Right cardiac atrium (tissue), 5 donors: Measurements from ENCODE around the gene FKBP3. TPM values are rescaled to one million over a fixed set of nuclear protein-coding genes. Genes with fewer than 3 reads are reported as not detected.
"Not testable (repeated sequence)": the region's sequence is repeated elsewhere in the genome, so short reads cannot be mapped to it uniquely, and the experiment has no call there.

Experiments
- ATAC-seq, 2 donors: fragments of 200-7000 bp; cut with Tn5 transposase; one replicate each; pipeline versions ENCODE4 v1.8.0 to v1.9.1; 2020; ENCODE audit warnings: moderate library complexity in 2 of 2, mild to moderate bottlenecking in 1 of 2
- DNase-seq, 3 donors: peaks; one replicate each; pipeline ENCODE4 v3.0.0-alpha.2; 2020
- H3K27ac ChIP-seq: one replicate; pipeline ENCODE4 v1.5.1; 2013; ENCODE audit warnings: mild to moderate bottlenecking, low read length, control low read depth, moderate library complexity
- H3K27me3 ChIP-seq: one replicate; pipeline ENCODE4 v1.6.1; 2013; ENCODE audit not compliant: control insufficient read depth, insufficient read depth
- H3K4me1 ChIP-seq: one replicate; pipeline ENCODE4 v1.6.1; 2013; ENCODE audit warnings: low read length; ENCODE audit not compliant: control insufficient read depth, insufficient read depth
- H3K4me3 ChIP-seq: one replicate; pipeline ENCODE4 v1.5.1; 2013; ENCODE audit warnings: low read length, control low read depth
- H3K9me3 ChIP-seq: one replicate; pipeline ENCODE4 v1.6.1; 2013; ENCODE audit warnings: low read length; ENCODE audit not compliant: control insufficient read depth
- WGBS: extraction: QIAGEN DNeasy Blood & Tissue Kit; methylation state at CpG from one replicate; pipeline ENCODE4 v1.1.7; 2013; 5-methylcytosine and 5-hydroxymethylcytosine counted together
- intact Hi-C, 4 donors: fragments of 100-400 bp; cut with DNase I; formaldehyde crosslinking; loops; one replicate each; pipeline versions ENCODE4 v1.11.0 to v1.14.0; 2022 to 2023
- polyA plus RNA-seq: library from polyadenylated mRNA; stranded (reverse); fragments of 200-250 nt; gene quantifications from one replicate; pipeline ENCODE4 v1.2.3, GENCODE V29; 2013
- total RNA-seq, 4 donors: library from RNA; stranded (reverse); fragmentation: NEBNext Ultra II Directional; extraction: Animal tissue kit (Norgen Biotek cat#: 25700); gene quantifications; one replicate each; pipeline ENCODE4 v1.2.1, GENCODE V29; 2021
- donor health status: healthy with polysubstance abuse.
- donor health status: DM: no; HTN: yes; CAD: no.
- donor health status: DM: no; HTN: no; CAD: no.
- donor health status: DM: no; HTN: yes; CAD: no; lungs with severe emphysema.
- donor health status: DM: yes; HTN: yes; CAD: no.

FKBP3 gene
- total and polyA plus RNA-seq, 5 donors = 81.4 to 189 (median 90.6) TPM

- H3K4me1 ChIP-seq, DNase-seq, H3K4me3 ChIP-seq, intact Hi-C loops, H3K27ac ChIP-seq, H3K9me3 ChIP-seq, ATAC-seq, H3K27me3 ChIP-seq: not testable (repeated sequence)
- WGBS = 90% methylated on average over 8 of the region's 8 CpGs
These were observed 7.8 kb upstream of the FKBP3 start for GRCh38 chr14:45142083-45142482.

- 97% methylated on average over 6 of the region's 6 CpGs for whole genome bisulfite sequencing
- Histone ChIP-seq H3K4me1 (no peaks in the 10 kb centered on the region), H3K27me3 (no peaks in the 10 kb centered on the region), H3K27ac (no peak overlapping the region), H3K4me3 (no peak overlapping the region), H3K9me3 (no peaks in the 10 kb centered on the region)
- ATAC-seq = no peak
- no peak for DNase-seq
- intact Hi-C loops = no loop called here
These were observed 6.4 kb upstream of the FKBP3 start for GRCh38 chr14:45140661-45141187.

- intact Hi-C loops = loop anchor here in 1 of 4 donors (10.0 kb wide), 3 partner anchors 118 to 222 kb away; partner anchors contain the start of genes KLHL28, MIS18BP1 and TOGARAM1
- no peaks in the 10 kb centered on the region for H3K4me1 ChIP-seq
- WGBS = 2% methylated on average over 7 of the region's 7 CpGs
These were observed 2.1 kb upstream of the FKBP3 start for GRCh38 chr14:45136399-45136798.

GRCh38 chr14:45135659-45136395, 1.5 kb upstream of the FKBP3 start, which contains the start of gene FANCM:
Gene FANCM, plus strand, starts transcription at chr14:45135930. Its CDS starts 102 bp downstream, at chr14:45136032.
- peak; percentile 90 to 93 (median 92) for DNase-seq
- no peaks in the 10 kb centered on the region for H3K27me3 ChIP-seq
- H3K27ac ChIP-seq = peak within 1 kb of the TSS; percentile 92
- no peaks in the 10 kb centered on the region for H3K9me3 ChIP-seq
- no peaks in the 10 kb centered on the region for H3K4me1 ChIP-seq
- peak; percentile 78 to 80 for ATAC-seq
- intact Hi-C loops = loop anchor here in 1 of 4 donors (10.0 kb wide), 3 partner anchors 119 to 221 kb away; partner anchors contain the start of genes KLHL28, MIS18BP1 and TOGARAM1
- under 1% methylated on average over 48 of the region's 48 CpGs for WGBS
- H3K4me3 ChIP-seq = peak within 1 kb of the TSS; percentile 94

More at GRCh38 chr14:45136399-45136798, 2.1 kb upstream of the FKBP3 start:
- no peaks in the 10 kb centered on the region for H3K27me3 ChIP-seq
- H3K9me3 ChIP-seq = no peaks in the 10 kb centered on the region
- peak overlapping the region; percentile 94 for H3K4me3 ChIP-seq
- no peak for DNase-seq
- no peak for ATAC-seq
- peak overlapping the region; percentile 83 for H3K27ac ChIP-seq

- peak overlapping the region; percentile 69 for H3K27ac ChIP-seq
- no peaks in the 10 kb centered on the region for H3K4me1 ChIP-seq
- DNase-seq (no peak), ATAC-seq (no peak)
- intact Hi-C loops = loop anchor here in 1 of 4 donors (10.0 kb wide), 3 partner anchors 120 to 220 kb away; partner anchors contain the start of genes KLHL28, MIS18BP1 and TOGARAM1
- no peaks in the 10 kb centered on the region for H3K27me3 ChIP-seq
- 1% methylated on average over 7 of the region's 7 CpGs for WGBS
- H3K9me3 ChIP-seq = no peaks in the 10 kb centered on the region
- peak overlapping the region; percentile 94 for H3K4me3 ChIP-seq
These were observed 875 bp upstream of the FKBP3 start for GRCh38 chr14:45135156-45135555.

GRCh38 chr14:45133683-45134050, 614 bp downstream of the FKBP3 start:
- ATAC-seq = peak in 1 of 2 donors; percentile 22
- Histone ChIP-seq H3K4me3 (peak overlapping the region; percentile 94), H3K27ac (peak overlapping the region; percentile 92), H3K27me3 (no peaks in the 10 kb centered on the region), H3K4me1 (no peaks in the 10 kb centered on the region), H3K9me3 (no peaks in the 10 kb centered on the region)
- WGBS = 1% methylated on average over 9 of the region's 9 CpGs
- intact Hi-C loops = loop anchor here in 2 of 4 donors (5.0 to 10.0 kb wide), 4 partner anchors 121 to 219 kb away; partner anchors contain the start of genes KLHL28 (in 2 of the 2), TOGARAM1 (in 2 of the 2) and MIS18BP1 (in 1 of the 2)
- DNase-seq = no peak

- intact Hi-C loops = no loop called here
- Histone ChIP-seq H3K4me3 (no peak overlapping the region), H3K27ac (no peak overlapping the region), H3K27me3 (no peaks in the 10 kb centered on the region), H3K9me3 (no peaks in the 10 kb centered on the region), H3K4me1 (no peaks in the 10 kb centered on the region)
- 70% methylated on average over 1 of the region's 1 CpG for WGBS
- DNase-seq (no peak), ATAC-seq (no peak)
These were observed 5.2 kb downstream of the FKBP3 start for GRCh38 chr14:45128963-45129629.

- Histone ChIP-seq H3K4me3 (no peak overlapping the region), H3K9me3 (no peaks in the 10 kb centered on the region), H3K27ac (no peak overlapping the region), H3K27me3 (no peaks in the 10 kb centered on the region), H3K4me1 (no peaks in the 10 kb centered on the region)
- intact Hi-C loops = no loop called here
- WGBS = 99% methylated on average over 2 of the region's 2 CpGs
- ATAC-seq = no peak
- DNase-seq = no peak
These were observed 8.5 kb downstream of the FKBP3 start for GRCh38 chr14:45125754-45126153.

GRCh38 chr14:45123271-45123670, 11.0 kb downstream of the FKBP3 start:
- Histone ChIP-seq H3K4me3 (no peak overlapping the region), H3K27ac (no peak overlapping the region), H3K9me3 (no peaks in the 10 kb centered on the region), H3K4me1 (no peaks in the 10 kb centered on the region), H3K27me3 (no peaks in the 10 kb centered on the region)
- WGBS = 84% methylated on average over 3 of the region's 3 CpGs
- peak in 1 of 2 donors; percentile 54 for ATAC-seq
- no peak for DNase-seq
- intact Hi-C loops = no loop called here

- no peaks in the 10 kb centered on the region for H3K4me1 ChIP-seq
- H3K27ac ChIP-seq = no peak overlapping the region
- intact Hi-C loops = no loop called here
- DNase-seq = no peak
- no peak for ATAC-seq
- no peak overlapping the region for H3K4me3 ChIP-seq
- no peaks in the 10 kb centered on the region for H3K27me3 ChIP-seq
- 67% methylated on average over 1 of the region's 1 CpG for WGBS
- H3K9me3 ChIP-seq = no peaks in the 10 kb centered on the region
These were observed 14.2 kb downstream of the FKBP3 start for GRCh38 chr14:45120096-45120495.

GRCh38 chr14:45118594-45118993, 15.7 kb downstream of the FKBP3 start:
- Histone ChIP-seq H3K4me3 (no peak overlapping the region), H3K27me3 (no peaks in the 10 kb centered on the region), H3K4me1 (no peaks in the 10 kb centered on the region), H3K27ac (no peak overlapping the region), H3K9me3 (no peaks in the 10 kb centered on the region)
- intact Hi-C loops = no loop called here
- 83% methylated on average over 6 of the region's 6 CpGs for WGBS
- ATAC-seq = no peak
- no peak for DNase-seq
